ENCODE data around the gene DYNC1H1. TPM values are rescaled to one million over a fixed set of nuclear protein-coding genes. Genes with fewer than 3 reads are reported as not detected.

The DYNC1H1 gene
- total and polyA plus RNA-seq, 2 experiments from 2014 or later, result 179 to 635 TPM

GRCh38 chr14:102058961-102059360 is 94.6 kb downstream of the DYNC1H1 start (continued):
- no peak for TF ChIP-seq ZNF462 (CRISPR knock-in tag; IDR thresholded peaks at IDR 0.05)

- Histone ChIP-seq H3K4me3 (peak overlapping the region; percentile 34; the same call in 1 of the 2 replicates), H2AFZ (peak overlapping the region; percentile 96)
- H3K27me3 Mint-ChIP-seq (ENCODE audit: insufficient read depth, low read depth, poor library complexity), result peaks cover 5% of the 10 kb centered on the region
Measured at GRCh38 chr14:102063109-102063807, 98.9 kb downstream of the DYNC1H1 start.

More at GRCh38 chr14:102063109-102063807, 98.9 kb downstream of the DYNC1H1 start:
- DNase-seq (ENCODE audit: low spot score) (peak; percentile 73), ATAC-seq (peak; percentile 90)
- Mint-ChIP-seq H3K9me3 (no peaks in the 10 kb centered on the region; the same call in 2 of the 3 replicates), H3K4me3 (no peak overlapping the region), H3K27ac (no peak overlapping the region), H3K4me1 (peaks cover 5% of the 10 kb centered on the region; the same call in 2 of the 3 replicates), H3K36me3 (ENCODE audit: low read depth) (no peaks in the 10 kb centered on the region)
- H3K9me2 ChIP-seq (ENCODE audit: insufficient read depth), result no peaks in the 10 kb centered on the region
- H3K79me2 ChIP-seq (replicated peaks; ENCODE audit: insufficient read depth), result no peaks in the 10 kb centered on the region
- no peaks in the 10 kb centered on the region for H3K4me1 ChIP-seq (ENCODE audit: insufficient read depth)
- TF ChIP-seq POLR2AphosphoS5 (IDR thresholded peaks at IDR 0.05; ENCODE audit: low read depth), result no peak
- peak; percentile 13 to 20; a peak in 2 of 4 replicates for TF ChIP-seq CTCF (conservative IDR thresholded peaks at IDR 0.05; ENCODE audit: low read depth in 2 of 2)
- TF ChIP-seq ETS1 (IDR thresholded peaks at IDR 0.05), result no peak
- no peak overlapping the region; the same call in 1 of the 2 replicates for H3K27ac ChIP-seq (ENCODE audit: low read depth)
- H3K4me2 ChIP-seq, result peak overlapping the region; percentile 74
- 0 out of 2 replicates have a peak, but pooled peaks cover 3% of the 10 kb centered on the region for H3F3A ChIP-seq (replicated peaks; ENCODE audit: low read depth)
- H4K20me1 ChIP-seq (replicated peaks; ENCODE audit: insufficient read depth), result no peaks in the 10 kb centered on the region
- no peaks in the 10 kb centered on the region for H3K27me3 ChIP-seq (ENCODE audit: insufficient read depth)
- no peaks in the 10 kb centered on the region for H3K36me3 ChIP-seq (ENCODE audit: insufficient read depth)
